ENCODE data around the gene FHIT. TPM values are rescaled to one million over a fixed set of nuclear protein-coding genes. Genes with fewer than 3 reads are reported as not detected.

FHIT gene
- total and polyA plus RNA-seq, 2 experiments from 2014 or later, result 9.7 to 16.2 TPM

DNA sequence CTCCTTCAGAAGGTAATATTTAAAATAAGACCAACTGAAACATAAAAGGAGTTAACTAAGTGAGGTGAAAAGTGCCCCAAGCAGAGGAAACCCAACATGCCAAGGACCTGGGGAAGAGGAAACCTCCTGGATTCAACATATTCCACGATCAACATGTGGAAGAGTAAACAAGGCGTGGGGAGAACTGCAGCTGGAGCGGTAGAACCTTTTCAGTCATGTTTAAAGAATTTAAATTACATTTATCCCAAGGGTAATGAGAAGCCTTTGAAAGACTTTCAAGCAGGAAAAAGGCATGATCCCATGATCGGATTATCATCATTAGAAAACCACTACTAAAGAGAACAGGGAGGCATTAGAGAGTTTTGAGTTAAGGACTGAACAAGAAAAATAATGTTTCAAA is 330.7 kb downstream of the FHIT start:
- Histone ChIP-seq H3K4me3 (no peak overlapping the region), H3K27ac (no peak overlapping the region), H2AFZ (no peak overlapping the region), H3K36me3 (replicated peaks; ENCODE audit: insufficient read depth, low read depth) (no peaks in the 10 kb centered on the region), H3K27me3 (no peaks in the 10 kb centered on the region), H3K79me2 (no peaks in the 10 kb centered on the region), H3K4me2 (no peak overlapping the region), H3K4me1 (ENCODE audit: insufficient read depth) (no peaks in the 10 kb centered on the region), H3K9me2 (replicated peaks; ENCODE audit: insufficient read depth) (no peaks in the 10 kb centered on the region), H4K20me1 (ENCODE audit: insufficient read depth, poor library complexity, severe bottlenecking) (no peaks in the 10 kb centered on the region), H3K9me3 (ENCODE audit: low read depth) (no peaks in the 10 kb centered on the region)
- 69% methylated on average over 4 of the region's 4 CpGs for WGBS (ENCODE audit: low lambda C conversion rate, missing lambda C conversion rate)
- no peak for DNase-seq (ENCODE audit: low spot score)
- TF ChIP-seq, protein P1, sequence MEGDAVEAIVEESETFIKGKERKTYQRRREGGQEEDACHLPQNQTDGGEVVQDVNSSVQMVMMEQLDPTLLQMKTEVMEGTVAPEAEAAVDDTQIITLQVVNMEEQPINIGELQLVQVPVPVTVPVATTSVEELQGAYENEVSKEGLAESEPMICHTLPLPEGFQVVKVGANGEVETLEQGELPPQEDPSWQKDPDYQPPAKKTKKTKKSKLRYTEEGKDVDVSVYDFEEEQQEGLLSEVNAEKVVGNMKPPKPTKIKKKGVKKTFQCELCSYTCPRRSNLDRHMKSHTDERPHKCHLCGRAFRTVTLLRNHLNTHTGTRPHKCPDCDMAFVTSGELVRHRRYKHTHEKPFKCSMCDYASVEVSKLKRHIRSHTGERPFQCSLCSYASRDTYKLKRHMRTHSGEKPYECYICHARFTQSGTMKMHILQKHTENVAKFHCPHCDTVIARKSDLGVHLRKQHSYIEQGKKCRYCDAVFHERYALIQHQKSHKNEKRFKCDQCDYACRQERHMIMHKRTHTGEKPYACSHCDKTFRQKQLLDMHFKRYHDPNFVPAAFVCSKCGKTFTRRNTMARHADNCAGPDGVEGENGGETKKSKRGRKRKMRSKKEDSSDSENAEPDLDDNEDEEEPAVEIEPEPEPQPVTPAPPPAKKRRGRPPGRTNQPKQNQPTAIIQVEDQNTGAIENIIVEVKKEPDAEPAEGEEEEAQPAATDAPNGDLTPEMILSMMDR (IDR thresholded peaks at IDR 0.05; ENCODE audit: poor library complexity), result no peak
- TF ChIP-seq EZH2phosphoT487 (IDR thresholded peaks at IDR 0.05; ENCODE audit: low read depth, severe bottlenecking, unreplicated experiment) (no peak), EZH2 (IDR thresholded peaks at IDR 0.05; ENCODE audit: borderline replicate concordance) (no peak)

DNA sequence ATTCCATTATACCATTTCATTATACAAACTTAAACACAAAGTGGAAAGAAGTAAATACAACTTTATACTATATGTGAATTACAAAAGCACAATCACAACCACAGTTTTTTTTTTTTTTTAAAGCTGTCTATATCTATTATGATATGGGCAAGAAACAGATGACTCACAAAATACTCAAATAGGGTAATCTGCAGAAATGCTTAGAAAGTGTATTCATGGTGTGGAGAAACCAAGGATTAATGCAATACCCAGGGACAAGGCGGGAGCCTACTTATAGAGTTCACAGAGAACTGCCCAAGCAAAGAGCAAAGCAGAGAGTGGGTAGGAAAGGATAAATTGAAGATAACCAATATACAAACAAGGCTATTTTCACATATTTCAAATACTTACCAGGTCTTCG is 332.0 kb downstream of the FHIT start:
- Histone ChIP-seq H3K27ac (no peak overlapping the region), H3K27me3 (no peaks in the 10 kb centered on the region), H3K36me3 (replicated peaks; ENCODE audit: insufficient read depth, low read depth) (no peaks in the 10 kb centered on the region), H2AFZ (no peak overlapping the region), H3K4me3 (no peak overlapping the region), H4K20me1 (ENCODE audit: insufficient read depth, poor library complexity, severe bottlenecking) (no peaks in the 10 kb centered on the region), H3K79me2 (no peaks in the 10 kb centered on the region), H3K9me2 (replicated peaks; ENCODE audit: insufficient read depth) (no peaks in the 10 kb centered on the region), H3K9me3 (ENCODE audit: low read depth) (no peaks in the 10 kb centered on the region), H3K4me2 (no peak overlapping the region), H3K4me1 (ENCODE audit: insufficient read depth) (no peaks in the 10 kb centered on the region)
- DNase-seq (ENCODE audit: low spot score), result no peak
- TF ChIP-seq EZH2phosphoT487 (IDR thresholded peaks at IDR 0.05; ENCODE audit: low read depth, severe bottlenecking, unreplicated experiment) (no peak), EZH2 (IDR thresholded peaks at IDR 0.05; ENCODE audit: borderline replicate concordance) (no peak)
- TF ChIP-seq, protein P1 (IDR thresholded peaks at IDR 0.05; ENCODE audit: poor library complexity), result no peak
- WGBS (ENCODE audit: low lambda C conversion rate, missing lambda C conversion rate), result 84% methylated on average over 2 of the region's 2 CpGs

DNA sequence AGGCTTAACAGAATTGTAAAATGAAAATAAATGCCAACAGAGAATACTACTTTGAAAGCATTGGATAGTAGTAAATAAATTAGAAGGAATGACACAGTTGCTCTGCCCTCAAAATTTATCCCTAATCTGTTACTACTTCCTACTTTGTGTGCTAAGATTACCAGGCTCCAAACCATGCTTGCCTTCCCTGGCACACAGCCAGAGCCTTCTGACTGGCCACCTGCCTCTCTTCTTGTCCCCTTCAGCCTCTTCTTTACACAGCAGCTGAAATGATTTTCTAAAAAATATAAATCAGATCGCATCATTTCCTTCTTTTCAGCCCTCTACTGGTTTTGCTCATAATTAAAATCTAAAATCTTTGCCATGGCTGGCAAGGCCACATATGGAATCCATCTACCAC is 334.1 kb downstream of the FHIT start:
- Histone ChIP-seq H3K4me2 (no peak overlapping the region), H3K36me3 (replicated peaks; ENCODE audit: insufficient read depth, low read depth) (no peaks in the 10 kb centered on the region), H4K20me1 (ENCODE audit: insufficient read depth, poor library complexity, severe bottlenecking) (no peaks in the 10 kb centered on the region), H3K9me2 (replicated peaks; ENCODE audit: insufficient read depth) (no peaks in the 10 kb centered on the region), H3K9me3 (ENCODE audit: low read depth) (no peaks in the 10 kb centered on the region), H3K27ac (no peak overlapping the region), H2AFZ (no peak overlapping the region), H3K4me1 (ENCODE audit: insufficient read depth) (no peaks in the 10 kb centered on the region), H3K79me2 (no peaks in the 10 kb centered on the region), H3K4me3 (no peak overlapping the region), H3K27me3 (no peaks in the 10 kb centered on the region)
- DNase-seq (ENCODE audit: low spot score), result no peak
- 100% methylated on average over 1 of the region's 1 CpG for WGBS (ENCODE audit: low lambda C conversion rate, missing lambda C conversion rate)
- TF ChIP-seq EZH2 (IDR thresholded peaks at IDR 0.05; ENCODE audit: borderline replicate concordance), result no peak
- TF ChIP-seq, protein P1 (IDR thresholded peaks at IDR 0.05; ENCODE audit: poor library complexity), result no peak
- TF ChIP-seq EZH2phosphoT487 (IDR thresholded peaks at IDR 0.05; ENCODE audit: low read depth, severe bottlenecking, unreplicated experiment), result no peak

DNA sequence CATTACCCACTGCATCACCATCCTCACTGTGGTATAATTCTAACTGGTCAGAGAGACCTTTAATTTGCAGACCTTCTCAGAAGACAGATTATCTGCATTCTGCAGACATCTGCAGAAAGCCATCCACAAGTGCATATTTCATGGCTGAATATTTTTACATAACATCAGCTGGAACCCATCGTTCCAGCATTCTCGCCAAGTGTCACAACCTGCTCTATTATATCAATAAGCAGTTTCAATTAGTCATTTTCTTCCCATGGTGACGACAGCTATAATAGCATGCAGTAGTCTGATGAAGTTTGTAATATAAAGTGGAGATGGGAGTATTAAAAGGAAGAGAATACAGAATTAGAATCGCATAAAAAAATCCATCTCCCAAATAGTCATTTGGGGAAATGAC is 334.7 kb downstream of the FHIT start:
- 94% methylated on average over 4 of the region's 4 CpGs for WGBS (ENCODE audit: low lambda C conversion rate, missing lambda C conversion rate)
- H3K9me2 ChIP-seq (replicated peaks; ENCODE audit: insufficient read depth), result no peaks in the 10 kb centered on the region
- TF ChIP-seq EZH2 (IDR thresholded peaks at IDR 0.05; ENCODE audit: borderline replicate concordance) (no peak), EZH2phosphoT487 (IDR thresholded peaks at IDR 0.05; ENCODE audit: low read depth, severe bottlenecking, unreplicated experiment) (no peak)
- TF ChIP-seq, protein P1 (IDR thresholded peaks at IDR 0.05; ENCODE audit: poor library complexity), result no peak
- H3K27ac ChIP-seq, result no peak overlapping the region
- H3K36me3 ChIP-seq (replicated peaks; ENCODE audit: insufficient read depth, low read depth), result no peaks in the 10 kb centered on the region
- no peak overlapping the region for H3K4me3 ChIP-seq
- no peaks in the 10 kb centered on the region for H3K79me2 ChIP-seq
- no peaks in the 10 kb centered on the region for H3K27me3 ChIP-seq
- no peaks in the 10 kb centered on the region for H4K20me1 ChIP-seq (ENCODE audit: insufficient read depth, poor library complexity, severe bottlenecking)
- H3K4me1 ChIP-seq (ENCODE audit: insufficient read depth), result no peaks in the 10 kb centered on the region
- H3K9me3 ChIP-seq (ENCODE audit: low read depth), result no peaks in the 10 kb centered on the region
- no peak overlapping the region for H3K4me2 ChIP-seq
- H2AFZ ChIP-seq, result no peak overlapping the region
- no peak for DNase-seq (ENCODE audit: low spot score)

All from hepatocyte (in vitro differentiated cells).